ENCODE measurements around the gene FAM184A. TPM values are rescaled to one million over a fixed set of nuclear protein-coding genes. Genes with fewer than 3 reads are reported as not detected.

The FAM184A gene
- total and polyA plus RNA-seq, 2 of the 13 experiments (the other 11 are each of a cell fraction or from before 2014, with no cell fraction given) = 7.0 to 18.0 TPM

- TF ChIP-seq NONO (IDR thresholded peaks at IDR 0.05) (no peak), NONO (CRISPR knock-in tag; conservative IDR thresholded peaks at IDR 0.05) (peak; percentile 18; the same call in 1 of the 2 replicates), ZBTB20 (CRISPR knock-in tag; IDR thresholded peaks at IDR 0.05; ENCODE audit: borderline replicate concordance, low read depth) (peak; percentile 51; the same call in 1 of the 2 replicates), ARNTL (CRISPR knock-in tag; IDR thresholded peaks at IDR 0.05) (0 out of 2 replicates have a peak, but pooled peaks have one; percentile 43), MZF1 (CRISPR knock-in tag; IDR thresholded peaks at IDR 0.05; ENCODE audit: borderline replicate concordance) (no peak), ZNF24 (IDR thresholded peaks at IDR 0.05) (no peak), ZBTB39 (CRISPR knock-in tag; IDR thresholded peaks at IDR 0.05) (peak; percentile 70; the same call in 1 of the 2 replicates), ZNF761 (CRISPR knock-in tag; conservative IDR thresholded peaks at IDR 0.05) (peak; percentile 90), ZNF382 (CRISPR knock-in tag; IDR thresholded peaks at IDR 0.05; ENCODE audit: borderline replicate concordance) (no peak), MTF1 (CRISPR knock-in tag; IDR thresholded peaks at IDR 0.05) (peak; percentile 66; the same call in 1 of the 2 replicates), CENPT (CRISPR knock-in tag; IDR thresholded peaks at IDR 0.05; ENCODE audit: low read depth) (no peak), ZNF431 (CRISPR knock-in tag; IDR thresholded peaks at IDR 0.05; ENCODE audit: borderline replicate concordance, low read depth) (peak; percentile 83; the same call in 1 of the 2 replicates), DNMT3B (CRISPR knock-in tag; conservative IDR thresholded peaks at IDR 0.05) (no peak), HMG20B (CRISPR knock-in tag; conservative IDR thresholded peaks at IDR 0.05) (no peak), ZNF329 (CRISPR knock-in tag; IDR thresholded peaks at IDR 0.05; ENCODE audit: low read depth) (peak; percentile 69; the same call in 1 of the 2 replicates)
- TF ChIP-seq, protein P1, sequence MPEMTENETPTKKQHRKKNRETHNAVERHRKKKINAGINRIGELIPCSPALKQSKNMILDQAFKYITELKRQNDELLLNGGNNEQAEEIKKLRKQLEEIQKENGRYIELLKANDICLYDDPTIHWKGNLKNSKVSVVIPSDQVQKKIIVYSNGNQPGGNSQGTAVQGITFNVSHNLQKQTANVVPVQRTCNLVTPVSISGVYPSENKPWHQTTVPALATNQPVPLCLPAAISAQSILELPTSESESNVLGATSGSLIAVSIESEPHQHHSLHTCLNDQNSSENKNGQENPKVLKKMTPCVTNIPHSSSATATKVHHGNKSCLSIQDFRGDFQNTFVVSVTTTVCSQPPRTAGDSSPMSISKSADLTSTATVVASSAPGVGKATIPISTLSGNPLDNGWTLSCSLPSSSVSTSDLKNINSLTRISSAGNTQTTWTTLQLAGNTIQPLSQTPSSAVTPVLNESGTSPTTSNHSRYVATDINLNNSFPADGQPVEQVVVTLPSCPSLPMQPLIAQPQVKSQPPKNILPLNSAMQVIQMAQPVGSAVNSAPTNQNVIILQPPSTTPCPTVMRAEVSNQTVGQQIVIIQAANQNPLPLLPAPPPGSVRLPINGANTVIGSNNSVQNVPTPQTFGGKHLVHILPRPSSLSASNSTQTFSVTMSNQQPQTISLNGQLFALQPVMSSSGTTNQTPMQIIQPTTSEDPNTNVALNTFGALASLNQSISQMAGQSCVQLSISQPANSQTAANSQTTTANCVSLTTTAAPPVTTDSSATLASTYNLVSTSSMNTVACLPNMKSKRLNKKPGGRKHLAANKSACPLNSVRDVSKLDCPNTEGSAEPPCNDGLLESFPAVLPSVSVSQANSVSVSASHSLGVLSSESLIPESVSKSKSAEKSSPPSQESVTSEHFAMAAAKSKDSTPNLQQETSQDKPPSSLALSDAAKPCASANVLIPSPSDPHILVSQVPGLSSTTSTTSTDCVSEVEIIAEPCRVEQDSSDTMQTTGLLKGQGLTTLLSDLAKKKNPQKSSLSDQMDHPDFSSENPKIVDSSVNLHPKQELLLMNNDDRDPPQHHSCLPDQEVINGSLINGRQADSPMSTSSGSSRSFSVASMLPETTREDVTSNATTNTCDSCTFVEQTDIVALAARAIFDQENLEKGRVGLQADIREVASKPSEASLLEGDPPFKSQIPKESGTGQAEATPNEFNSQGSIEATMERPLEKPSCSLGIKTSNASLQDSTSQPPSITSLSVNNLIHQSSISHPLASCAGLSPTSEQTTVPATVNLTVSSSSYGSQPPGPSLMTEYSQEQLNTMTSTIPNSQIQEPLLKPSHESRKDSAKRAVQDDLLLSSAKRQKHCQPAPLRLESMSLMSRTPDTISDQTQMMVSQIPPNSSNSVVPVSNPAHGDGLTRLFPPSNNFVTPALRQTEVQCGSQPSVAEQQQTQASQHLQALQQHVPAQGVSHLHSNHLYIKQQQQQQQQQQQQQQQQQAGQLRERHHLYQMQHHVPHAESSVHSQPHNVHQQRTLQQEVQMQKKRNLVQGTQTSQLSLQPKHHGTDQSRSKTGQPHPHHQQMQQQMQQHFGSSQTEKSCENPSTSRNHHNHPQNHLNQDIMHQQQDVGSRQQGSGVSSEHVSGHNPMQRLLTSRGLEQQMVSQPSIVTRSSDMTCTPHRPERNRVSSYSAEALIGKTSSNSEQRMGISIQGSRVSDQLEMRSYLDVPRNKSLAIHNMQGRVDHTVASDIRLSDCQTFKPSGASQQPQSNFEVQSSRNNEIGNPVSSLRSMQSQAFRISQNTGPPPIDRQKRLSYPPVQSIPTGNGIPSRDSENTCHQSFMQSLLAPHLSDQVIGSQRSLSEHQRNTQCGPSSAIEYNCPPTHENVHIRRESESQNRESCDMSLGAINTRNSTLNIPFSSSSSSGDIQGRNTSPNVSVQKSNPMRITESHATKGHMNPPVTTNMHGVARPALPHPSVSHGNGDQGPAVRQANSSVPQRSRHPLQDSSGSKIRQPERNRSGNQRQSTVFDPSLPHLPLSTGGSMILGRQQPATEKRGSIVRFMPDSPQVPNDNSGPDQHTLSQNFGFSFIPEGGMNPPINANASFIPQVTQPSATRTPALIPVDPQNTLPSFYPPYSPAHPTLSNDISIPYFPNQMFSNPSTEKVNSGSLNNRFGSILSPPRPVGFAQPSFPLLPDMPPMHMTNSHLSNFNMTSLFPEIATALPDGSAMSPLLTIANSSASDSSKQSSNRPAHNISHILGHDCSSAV (CRISPR knock-in tag; IDR thresholded peaks at IDR 0.05; ENCODE audit: borderline replicate concordance) = peak; percentile 42; the same call in 1 of the 2 replicates
- TF ChIP-seq, protein P2, sequence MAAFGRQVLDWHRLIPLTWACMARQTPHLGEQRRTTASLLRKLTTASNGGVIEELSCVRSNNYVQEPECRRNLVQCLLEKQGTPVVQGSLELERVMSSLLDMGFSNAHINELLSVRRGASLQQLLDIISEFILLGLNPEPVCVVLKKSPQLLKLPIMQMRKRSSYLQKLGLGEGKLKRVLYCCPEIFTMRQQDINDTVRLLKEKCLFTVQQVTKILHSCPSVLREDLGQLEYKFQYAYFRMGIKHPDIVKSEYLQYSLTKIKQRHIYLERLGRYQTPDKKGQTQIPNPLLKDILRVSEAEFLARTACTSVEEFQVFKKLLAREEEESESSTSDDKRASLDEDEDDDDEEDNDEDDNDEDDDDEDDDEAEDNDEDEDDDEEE (CRISPR knock-in tag; IDR thresholded peaks at IDR 0.05) = peak; percentile 69; the same call in 1 of the 2 replicates
Observed at GRCh38 chr6:118934461-118935330, 143.8 kb downstream of the FAM184A start, which contains the start of gene MCM9 (continued).
